ENCODE measurements around the gene SIGLEC1. TPM values are rescaled to one million over a fixed set of nuclear protein-coding genes. Genes with fewer than 3 reads are reported as not detected.

Gene SIGLEC1
- total and polyA plus RNA-seq, 2 of the 8 experiments (the other 6 are each of a cell fraction or from before 2014, with no cell fraction given), result 0.02 TPM; not detected in 1

DNA sequence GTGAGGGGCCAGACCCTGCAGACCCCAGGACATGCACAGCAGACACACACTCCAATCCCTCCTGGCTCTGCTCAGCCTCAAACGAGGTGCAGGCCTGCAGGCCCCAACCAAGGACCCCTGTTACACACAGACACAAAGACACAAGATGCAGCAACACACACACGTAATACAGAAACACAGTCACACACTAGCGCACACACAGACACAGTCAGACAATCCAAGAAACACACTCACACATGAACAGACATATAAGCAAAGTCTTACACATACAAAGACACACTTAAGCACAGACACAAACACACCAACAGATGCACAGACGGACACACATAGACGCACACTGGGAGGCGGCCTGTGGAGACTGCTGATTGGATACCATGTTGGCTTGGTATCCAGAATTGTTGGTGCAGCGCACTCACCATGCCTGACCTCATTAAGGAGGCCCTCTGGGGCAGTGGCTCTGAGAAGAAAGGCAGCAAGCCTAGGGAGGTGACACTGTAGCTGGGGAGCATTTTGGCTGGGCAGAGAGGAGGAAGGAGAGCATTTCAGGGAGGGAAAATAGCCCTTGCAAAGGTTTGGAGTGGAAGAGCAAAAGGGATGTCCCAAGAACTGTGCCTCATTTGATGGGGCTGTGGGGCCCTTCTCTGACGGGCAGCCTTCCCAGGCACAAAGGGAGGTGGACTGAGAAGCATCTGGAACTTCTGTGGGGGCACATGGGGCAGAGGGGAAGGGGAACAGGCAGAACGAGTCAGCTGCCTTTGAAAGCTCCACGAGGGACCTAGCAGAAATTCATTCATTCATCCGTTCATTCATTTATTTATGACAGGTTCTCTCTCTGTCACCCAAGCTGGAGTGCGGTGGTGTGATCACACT is 18.6 kb upstream of the SIGLEC1 start (continued):
- TF ChIP-seq, protein P1, sequence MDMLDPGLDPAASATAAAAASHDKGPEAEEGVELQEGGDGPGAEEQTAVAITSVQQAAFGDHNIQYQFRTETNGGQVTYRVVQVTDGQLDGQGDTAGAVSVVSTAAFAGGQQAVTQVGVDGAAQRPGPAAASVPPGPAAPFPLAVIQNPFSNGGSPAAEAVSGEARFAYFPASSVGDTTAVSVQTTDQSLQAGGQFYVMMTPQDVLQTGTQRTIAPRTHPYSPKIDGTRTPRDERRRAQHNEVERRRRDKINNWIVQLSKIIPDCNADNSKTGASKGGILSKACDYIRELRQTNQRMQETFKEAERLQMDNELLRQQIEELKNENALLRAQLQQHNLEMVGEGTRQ (IDR thresholded peaks at IDR 0.05; ENCODE audit: low read length), result no peak
- TF ChIP-seq KDM1A (IDR thresholded peaks at IDR 0.05; ENCODE audit: borderline replicate concordance, low read length) (no peak), MAFK (IDR thresholded peaks at IDR 0.05; ENCODE audit: low read depth, low read length) (no peak)

Measured in H1 (cell line).